Measurements from ENCODE around the gene GFRA1.

GRCh38 chr10:116043861-116044260 lies 229.1 kb downstream of the GFRA1 start:
- TF ChIP-seq CTCF (IDR thresholded peaks at IDR 0.05) (no peak), POLR2A (IDR thresholded peaks at IDR 0.05) (no peak), POLR2AphosphoS5 (IDR thresholded peaks at IDR 0.05) (no peak), EP300 (IDR thresholded peaks at IDR 0.05) (no peak)
